Activated CD8-positive, alpha-beta memory T cell treated with anti-CD3 and anti-CD28 coated beads, Interleukin-2, amount 50 U/mL, for 24 hours (primary cell): ENCODE data around the gene CELF5.
"Not testable (repeated sequence)": the region's sequence is repeated elsewhere in the genome, so short reads cannot be mapped to it uniquely, and the experiment has no call there.

Experiments used
- DNase-seq: peaks from one replicate; pipeline ENCODE4 v3.0.0-alpha.2; 2020; ENCODE audit errors: extremely low read depth

The CELF5 gene

GRCh38 chr19:3190470-3190770 lies 34.0 kb upstream of the CELF5 start:
- no peak for DNase-seq

- no peak for DNase-seq
Measured at GRCh38 chr19:3190921-3191805, 33.3 kb upstream of the CELF5 start.

DNA sequence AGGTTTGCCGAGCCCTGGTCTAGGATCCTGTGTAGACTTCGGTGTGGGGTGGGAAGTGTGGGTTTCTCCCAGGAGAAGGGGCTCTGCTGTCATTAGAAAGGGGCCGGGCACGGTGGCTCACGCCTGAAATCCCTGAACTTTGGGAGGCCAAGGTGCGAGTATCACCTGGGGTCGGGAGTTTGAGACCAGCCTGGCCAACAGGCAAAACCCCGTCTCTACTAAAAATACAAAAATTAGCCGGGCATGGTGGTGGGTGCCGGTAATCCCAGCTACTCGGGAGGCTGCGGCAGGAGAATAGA lies 32.7 kb upstream of the CELF5 start:
- DNase-seq, result not testable (repeated sequence)

- DNase-seq, result no peak
Measured at GRCh38 chr19:3192228-3192635, 32.2 kb upstream of the CELF5 start.

DNA sequence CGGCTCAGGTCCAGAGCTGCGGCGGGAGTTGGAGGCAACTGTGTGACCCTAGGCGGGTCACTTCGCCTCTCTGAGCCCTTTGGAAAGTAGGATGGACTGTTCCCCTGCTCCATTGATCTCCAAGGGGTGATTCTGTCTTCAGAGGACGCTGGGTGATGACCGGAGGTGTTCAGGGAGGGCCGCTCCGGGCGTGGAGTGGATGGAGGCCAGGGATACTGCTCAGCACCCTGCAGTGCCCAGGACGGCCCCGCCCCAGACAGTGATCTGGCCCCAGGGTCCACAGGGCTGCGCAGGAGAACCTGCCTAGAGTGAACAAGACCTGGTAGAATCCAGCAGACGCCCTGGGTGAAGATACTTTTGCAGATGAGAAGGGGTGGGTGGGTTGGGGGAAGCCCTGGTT lies 31.8 kb upstream of the CELF5 start:
- no peak for DNase-seq

- DNase-seq, result no peak
Measured at GRCh38 chr19:3193256-3194105, 31.0 kb upstream of the CELF5 start.

GRCh38 chr19:3194106-3195087 lies 30.1 kb upstream of the CELF5 start:
- DNase-seq, result no peak

GRCh38 chr19:3196064-3196932 lies 28.2 kb upstream of the CELF5 start:
- no peak for DNase-seq

DNA sequence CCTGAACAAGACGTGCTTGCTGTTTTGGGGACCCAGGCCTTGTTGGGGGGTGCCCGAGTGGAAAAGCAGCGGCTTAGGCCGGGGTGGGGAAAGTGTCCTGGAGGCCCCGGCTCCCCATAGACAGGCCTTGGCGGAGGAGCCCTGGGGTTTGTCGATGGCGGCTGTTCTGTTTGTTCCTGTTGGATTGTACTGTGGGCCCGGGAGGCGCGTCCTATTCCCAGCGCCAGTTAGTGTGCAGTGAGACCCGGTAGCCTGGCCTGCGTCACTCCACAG lies 27.6 kb upstream of the CELF5 start:
- DNase-seq, result no peak

GRCh38 chr19:3198901-3199700 lies 25.4 kb upstream of the CELF5 start:
- no peak for DNase-seq

DNA sequence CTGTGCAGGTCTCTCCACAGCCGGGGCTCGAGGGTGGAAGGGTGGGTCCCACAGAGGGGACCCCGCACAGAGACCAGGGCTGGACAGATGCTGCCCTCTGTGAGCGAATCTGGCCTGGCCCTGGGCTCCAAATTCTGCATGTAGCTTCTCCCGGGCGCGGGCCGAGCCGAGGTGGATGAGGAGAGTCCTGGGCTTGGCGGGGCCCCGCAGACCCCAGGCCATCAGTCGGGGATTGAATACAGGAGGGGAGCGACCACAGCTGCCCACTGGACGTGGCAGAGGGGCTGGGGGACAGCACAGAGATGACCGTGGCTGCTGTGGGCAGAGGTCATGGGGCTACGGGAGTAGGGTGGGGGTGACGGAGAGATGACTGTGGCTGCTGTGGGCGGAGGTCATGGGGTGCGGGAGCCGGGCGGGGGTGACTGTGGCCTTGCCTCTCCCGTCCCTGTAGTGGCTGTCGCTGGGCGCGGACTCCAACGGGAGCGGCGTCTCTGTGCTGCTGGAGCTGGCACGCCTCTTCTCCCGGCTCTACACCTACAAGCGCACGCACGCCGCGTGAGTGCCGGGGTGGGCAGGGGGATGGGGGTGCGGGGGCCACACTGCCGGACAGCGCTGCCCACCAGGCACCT lies 23.3 kb upstream of the CELF5 start:
- DNase-seq, result no peak

- DNase-seq, result no peak
Measured at GRCh38 chr19:3201911-3202310, 22.6 kb upstream of the CELF5 start.

DNA sequence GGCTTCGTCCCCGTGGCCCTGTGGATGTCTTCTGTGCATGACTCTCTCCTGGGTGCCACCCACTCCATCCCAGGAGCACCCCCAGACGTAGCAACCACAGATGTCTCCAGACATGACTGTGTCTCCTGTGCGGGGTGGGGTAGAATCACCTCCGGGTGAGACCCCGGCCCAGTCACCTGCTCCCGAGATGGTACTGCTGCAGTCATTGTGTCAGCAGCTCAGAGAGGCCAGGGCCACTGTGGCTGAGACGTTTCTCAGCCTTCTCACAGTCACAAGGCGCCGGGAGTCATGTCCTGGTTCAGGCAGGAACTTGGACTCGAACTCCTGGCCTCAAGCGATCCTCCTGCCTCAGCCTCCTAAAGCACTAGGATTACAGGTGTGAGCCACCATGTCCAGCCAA lies 22.1 kb upstream of the CELF5 start:
- no peak for DNase-seq

- DNase-seq, result not testable (repeated sequence)
Measured at GRCh38 chr19:3202895-3203294, 21.6 kb upstream of the CELF5 start.

- no peak for DNase-seq
Measured at GRCh38 chr19:3203805-3204645, 20.4 kb upstream of the CELF5 start.

DNA sequence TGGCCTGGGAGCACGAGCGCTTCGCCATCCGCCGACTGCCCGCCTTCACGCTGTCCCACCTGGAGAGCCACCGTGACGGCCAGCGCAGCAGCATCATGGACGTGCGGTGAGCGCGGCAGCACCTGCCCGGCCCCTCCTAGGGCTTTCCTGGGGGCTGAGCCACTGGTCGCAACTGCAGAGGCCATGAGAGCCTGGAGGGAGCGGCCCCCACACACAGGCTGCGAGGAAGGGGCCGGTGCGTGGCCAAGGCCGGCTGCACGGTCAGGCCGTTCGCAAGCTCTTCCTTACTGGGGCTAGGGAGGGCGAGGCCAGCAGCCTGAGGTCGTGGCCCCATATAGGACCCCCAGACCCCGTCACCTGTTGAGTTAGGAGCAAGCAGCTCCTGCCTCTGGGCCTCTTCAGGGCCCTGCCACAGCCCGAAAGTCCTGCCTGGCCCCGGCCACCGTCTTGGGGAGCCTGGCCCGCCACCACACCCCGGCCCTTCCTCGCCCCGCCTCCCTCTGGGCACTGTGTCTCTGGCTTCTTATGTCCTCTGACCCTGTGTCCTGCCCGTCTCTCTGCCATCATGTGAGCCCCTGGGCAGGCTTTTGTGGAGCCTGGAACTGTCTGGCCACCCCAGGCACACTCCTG lies 19.7 kb upstream of the CELF5 start:
- no peak for DNase-seq

GRCh38 chr19:3206216-3206953 lies 18.1 kb upstream of the CELF5 start:
- no peak for DNase-seq
